ENCODE results near the gene SYNJ2. TPM values are rescaled to one million over a fixed set of nuclear protein-coding genes. Genes with fewer than 3 reads are reported as not detected.

Gene SYNJ2
- total RNA-seq, 1 donor from 2014 or later: 18.9 TPM

- peaks cover 8% of the 10 kb centered on the region for H3K9me3 Mint-ChIP-seq (ENCODE audit: low read depth)
- DNase-seq (ENCODE audit: low spot score, unreplicated experiment): no peak
- no peak overlapping the region for H3K4me3 Mint-ChIP-seq (ENCODE audit: low read depth)
- peaks cover 33% of the 10 kb centered on the region for H3K4me1 Mint-ChIP-seq (ENCODE audit: low read depth)
- TF ChIP-seq CTCF (IDR thresholded peaks at IDR 0.05; ENCODE audit: unreplicated experiment): no peak
- H3K27ac Mint-ChIP-seq: no peak overlapping the region
- peaks cover 6% of the 10 kb centered on the region for H3K36me3 Mint-ChIP-seq (ENCODE audit: insufficient read depth)
- no peaks in the 10 kb centered on the region for H3K27me3 Mint-ChIP-seq
These were observed 27.1 kb downstream of the SYNJ2 start for GRCh38 chr6:158008864-158009113.

- no peak overlapping the region for H3K4me3 Mint-ChIP-seq (ENCODE audit: low read depth)
- no peak for TF ChIP-seq CTCF (IDR thresholded peaks at IDR 0.05; ENCODE audit: unreplicated experiment)
- peaks cover 6% of the 10 kb centered on the region for H3K36me3 Mint-ChIP-seq (ENCODE audit: insufficient read depth)
- no peak for DNase-seq (ENCODE audit: low spot score, unreplicated experiment)
- H3K27ac Mint-ChIP-seq: peak overlapping the region; percentile 28
- H3K9me3 Mint-ChIP-seq (ENCODE audit: low read depth): peaks cover 10% of the 10 kb centered on the region
- H3K4me1 Mint-ChIP-seq (ENCODE audit: low read depth): peaks cover 28% of the 10 kb centered on the region
- H3K27me3 Mint-ChIP-seq: no peaks in the 10 kb centered on the region
These were observed 27.6 kb downstream of the SYNJ2 start for GRCh38 chr6:158009114-158009891.

- peaks cover 7% of the 10 kb centered on the region for H3K36me3 Mint-ChIP-seq (ENCODE audit: insufficient read depth)
- no peaks in the 10 kb centered on the region for H3K27me3 Mint-ChIP-seq
- peaks cover 13% of the 10 kb centered on the region for H3K9me3 Mint-ChIP-seq (ENCODE audit: low read depth)
- DNase-seq (ENCODE audit: low spot score, unreplicated experiment): no peak
- TF ChIP-seq CTCF (IDR thresholded peaks at IDR 0.05; ENCODE audit: unreplicated experiment): no peak
- peaks cover 22% of the 10 kb centered on the region for H3K4me1 Mint-ChIP-seq (ENCODE audit: low read depth)
- H3K27ac Mint-ChIP-seq: no peak overlapping the region
- H3K4me3 Mint-ChIP-seq (ENCODE audit: low read depth): no peak overlapping the region
These were observed 28.4 kb downstream of the SYNJ2 start for GRCh38 chr6:158009935-158010585.

GRCh38 chr6:158010591-158011477, 29.2 kb downstream of the SYNJ2 start:
- peaks cover 7% of the 10 kb centered on the region for H3K36me3 Mint-ChIP-seq (ENCODE audit: insufficient read depth)
- peak overlapping the region; percentile 92 for H3K27ac Mint-ChIP-seq

More at GRCh38 chr6:158010591-158011477, 29.2 kb downstream of the SYNJ2 start:
- H3K4me1 Mint-ChIP-seq (ENCODE audit: low read depth): peaks cover 22% of the 10 kb centered on the region
- H3K27me3 Mint-ChIP-seq: no peaks in the 10 kb centered on the region
- no peak overlapping the region for H3K4me3 Mint-ChIP-seq (ENCODE audit: low read depth)
- H3K9me3 Mint-ChIP-seq (ENCODE audit: low read depth): peaks cover 13% of the 10 kb centered on the region
- DNase-seq (ENCODE audit: low spot score, unreplicated experiment): no peak
- no peak for TF ChIP-seq CTCF (IDR thresholded peaks at IDR 0.05; ENCODE audit: unreplicated experiment)
